Fibroblast of skin of right quadriceps (primary cell): Measurements from ENCODE around the gene KDM4B.
A peak's percentile ranks its signal among the peaks of the same experiment; 100 is the strongest.

Source experiments
- DNase-seq: peaks from one replicate; pipeline ENCODE4 v3.0.0-alpha.2; 2013

The KDM4B gene

DNA sequence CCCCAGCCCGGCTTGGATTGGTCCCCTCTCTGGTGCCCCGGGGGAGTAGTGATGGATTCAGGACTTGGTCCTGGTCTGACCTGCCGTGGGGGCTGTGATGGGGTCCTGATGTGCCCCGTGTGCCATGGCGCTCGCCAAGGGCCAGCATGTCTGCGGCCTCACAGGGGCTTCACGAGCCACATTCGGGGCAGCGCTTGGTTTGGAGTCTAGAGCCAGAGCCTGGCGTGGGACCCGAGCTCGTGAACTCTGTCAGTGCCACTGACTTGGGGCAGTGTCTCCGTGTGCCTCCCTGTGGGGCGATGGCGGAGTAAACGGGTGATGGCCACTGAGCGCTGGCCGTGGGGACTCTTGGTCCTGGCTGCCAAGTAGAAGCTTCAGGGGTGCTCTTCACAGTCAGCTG, 17.1 kb downstream of the KDM4B start:
- no peak for DNase-seq

DNA sequence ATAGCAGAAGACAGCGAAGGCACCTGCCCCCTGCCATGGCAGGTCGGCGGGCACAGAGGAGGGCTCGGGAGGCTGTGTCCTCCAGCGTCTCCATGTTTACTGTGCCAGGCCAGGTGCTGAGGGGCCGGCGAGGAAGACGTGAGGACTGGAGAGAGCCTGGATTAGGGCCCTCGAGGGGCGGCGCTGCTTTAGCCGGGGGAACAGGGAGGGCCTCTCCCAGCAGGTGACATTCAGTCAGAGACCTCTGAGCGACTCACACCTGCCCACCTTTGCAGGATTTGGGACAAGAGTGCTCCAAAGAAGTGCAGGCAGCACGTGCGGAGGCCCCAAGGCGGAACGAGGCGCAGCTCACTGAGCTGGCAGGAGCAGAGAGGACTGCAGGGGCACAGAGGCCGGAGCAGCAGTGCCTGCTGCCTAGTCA, 17.6 kb downstream of the KDM4B start:
- no peak for DNase-seq

- DNase-seq: no peak
These were observed 18.3 kb downstream of the KDM4B start for GRCh38 chr19:4987256-4987655.

- no peak for DNase-seq
These were observed 18.9 kb downstream of the KDM4B start for GRCh38 chr19:4987692-4988370.

DNA sequence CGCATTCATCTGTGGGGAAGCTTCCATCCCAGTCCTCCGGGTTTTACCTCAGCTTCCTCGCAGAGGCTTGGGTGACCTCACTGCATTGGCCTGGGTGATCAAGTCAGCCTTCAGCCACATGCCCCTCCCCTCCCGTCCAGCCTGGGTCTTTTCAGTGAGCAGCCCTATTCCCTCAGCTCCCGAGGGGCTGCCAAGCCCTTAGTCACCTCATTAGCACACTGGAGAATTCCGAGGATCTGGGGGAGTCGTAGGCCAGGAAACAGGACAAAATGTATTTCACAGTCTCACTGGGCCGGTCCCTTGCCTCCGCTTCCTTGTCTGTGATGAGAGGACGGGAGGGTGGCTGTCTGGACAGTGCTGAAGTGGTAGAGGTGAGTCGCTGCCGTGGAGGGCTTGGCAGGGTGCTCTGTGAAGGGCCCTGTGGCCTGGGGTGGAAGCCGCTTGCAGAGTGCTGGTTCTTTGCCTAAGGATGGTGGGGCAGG, 19.9 kb downstream of the KDM4B start:
- DNase-seq: peak; percentile 84

DNA sequence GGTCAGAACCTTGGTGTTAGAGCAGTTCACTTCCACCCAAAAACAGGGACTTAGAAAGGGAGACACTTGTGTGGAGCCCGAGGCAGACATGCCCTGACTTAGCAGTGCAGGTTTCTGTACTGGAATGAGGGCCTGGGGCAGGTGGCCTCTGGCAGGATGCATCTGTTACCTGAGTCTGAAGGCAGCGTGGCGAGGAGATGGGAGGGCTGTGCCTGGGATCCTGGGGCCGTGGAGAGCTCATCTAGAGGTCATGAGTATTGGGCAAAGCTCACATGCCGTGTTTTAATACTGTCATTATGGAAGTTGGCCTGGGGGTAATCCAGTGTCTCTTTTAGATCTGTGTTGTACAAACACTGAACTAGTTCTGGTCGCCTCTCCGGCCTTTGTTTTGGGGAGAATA, 21.4 kb downstream of the KDM4B start:
- DNase-seq: no peak

DNA sequence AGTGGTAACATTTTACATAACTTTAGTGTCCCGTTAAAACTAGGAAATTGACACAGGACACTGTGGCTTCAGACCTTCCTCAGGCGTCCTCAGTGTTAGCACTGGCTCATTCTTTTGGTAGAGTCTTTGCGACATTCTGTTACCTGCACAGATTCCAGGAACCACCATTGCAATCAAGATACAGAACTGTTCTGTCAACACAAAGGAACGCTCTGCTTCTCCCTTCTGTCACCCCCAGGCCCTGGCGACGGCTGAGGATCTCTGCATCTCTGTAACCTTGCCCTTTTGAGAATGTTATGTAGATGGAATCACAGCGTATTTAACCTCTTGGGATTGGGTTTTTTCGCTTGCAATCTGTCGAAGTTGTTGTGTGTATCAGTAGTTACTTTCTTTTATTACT, 22.6 kb downstream of the KDM4B start:
- no peak for DNase-seq

DNA sequence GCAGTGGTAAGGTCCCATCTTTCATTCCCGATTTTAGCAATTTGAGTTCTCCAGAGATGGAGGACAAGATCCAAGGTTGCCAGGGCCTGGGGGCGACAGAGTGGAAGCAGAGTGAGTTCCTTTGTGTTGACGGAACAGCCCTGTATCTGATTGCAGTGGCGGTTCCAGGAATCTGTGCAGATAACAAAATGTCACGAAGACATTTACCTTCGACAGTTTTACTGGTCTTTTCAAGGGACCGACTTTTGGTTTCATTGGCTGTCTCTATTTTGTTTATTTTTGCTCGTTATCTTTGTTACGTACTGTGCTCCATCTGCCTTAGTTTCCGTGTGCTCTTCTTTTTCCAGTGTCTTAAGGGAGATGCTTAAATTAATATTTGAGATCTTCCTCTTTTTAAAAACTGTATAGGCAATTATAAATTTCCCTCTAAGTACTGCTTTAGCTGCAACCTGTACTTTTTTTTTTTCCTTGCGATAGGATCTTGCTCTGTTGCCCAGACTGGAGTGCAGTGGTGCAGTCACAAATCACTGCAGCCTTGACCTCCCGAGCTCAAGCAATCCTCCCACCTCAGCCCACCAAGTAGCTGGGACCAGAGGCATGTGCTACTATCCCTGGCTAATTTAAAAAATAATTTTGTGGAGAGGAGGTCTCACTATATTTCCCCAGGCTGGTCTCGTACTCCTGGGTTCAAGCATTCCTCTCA, 23.2 kb downstream of the KDM4B start:
- DNase-seq: no peak

GRCh38 chr19:4993683-4994082, 24.8 kb downstream of the KDM4B start:
- no peak for DNase-seq

GRCh38 chr19:4996701-4997100, 27.8 kb downstream of the KDM4B start:
- DNase-seq: no peak

GRCh38 chr19:4997297-4997696, 28.4 kb downstream of the KDM4B start:
- no peak for DNase-seq

- no peak for DNase-seq
These were observed 31.3 kb downstream of the KDM4B start for GRCh38 chr19:5000120-5000611.

- peak; percentile 80 for DNase-seq
These were observed 32.7 kb downstream of the KDM4B start for GRCh38 chr19:5001615-5002014.

DNA sequence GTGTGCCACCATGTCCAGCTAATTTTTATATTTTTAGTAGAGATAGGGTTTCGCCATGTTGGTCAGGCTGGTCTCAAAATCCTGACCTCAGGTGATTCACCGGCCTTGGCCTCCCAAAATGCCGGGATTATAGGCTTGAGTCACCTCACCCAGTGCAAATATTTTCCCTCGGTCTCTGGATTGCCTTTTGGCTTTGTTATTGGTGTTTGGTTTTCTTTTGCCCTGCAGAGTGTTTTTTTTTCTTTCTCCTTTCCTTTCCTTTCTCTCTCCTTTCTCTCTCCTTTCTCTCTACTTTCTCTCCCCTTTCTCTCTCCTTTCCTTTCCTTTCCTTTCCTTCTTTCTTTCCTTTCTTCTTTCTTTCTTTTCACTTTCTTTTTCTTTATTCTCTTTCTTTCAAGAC, 33.2 kb downstream of the KDM4B start:
- DNase-seq: peak; percentile 47

DNA sequence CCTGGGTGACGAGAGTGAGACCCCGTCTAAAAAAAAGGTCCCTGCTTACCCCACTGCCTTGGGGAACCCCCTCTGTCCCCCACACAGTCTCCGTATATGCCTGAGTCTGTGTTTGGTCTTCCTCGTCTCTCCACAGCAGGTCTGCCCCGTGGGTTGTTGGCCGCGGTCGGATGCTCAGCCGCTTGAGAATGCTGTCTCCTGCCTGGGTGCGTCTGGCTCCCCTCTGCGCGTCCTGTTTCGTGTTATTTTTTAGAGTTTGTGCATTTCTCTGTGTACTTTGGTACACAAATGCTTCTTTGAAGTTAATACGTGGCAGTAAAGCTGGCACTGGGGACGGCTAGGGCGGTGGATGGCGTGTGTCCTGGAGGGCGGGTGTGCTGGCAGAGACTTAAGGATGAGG, 34.9 kb downstream of the KDM4B start:
- no peak for DNase-seq

- no peak for DNase-seq
These were observed 36.2 kb downstream of the KDM4B start for GRCh38 chr19:5005096-5005495.

- DNase-seq: peak; percentile 50
These were observed 37.3 kb downstream of the KDM4B start for GRCh38 chr19:5006201-5006600.

GRCh38 chr19:5006821-5007220, 37.9 kb downstream of the KDM4B start:
- DNase-seq: no peak

DNA sequence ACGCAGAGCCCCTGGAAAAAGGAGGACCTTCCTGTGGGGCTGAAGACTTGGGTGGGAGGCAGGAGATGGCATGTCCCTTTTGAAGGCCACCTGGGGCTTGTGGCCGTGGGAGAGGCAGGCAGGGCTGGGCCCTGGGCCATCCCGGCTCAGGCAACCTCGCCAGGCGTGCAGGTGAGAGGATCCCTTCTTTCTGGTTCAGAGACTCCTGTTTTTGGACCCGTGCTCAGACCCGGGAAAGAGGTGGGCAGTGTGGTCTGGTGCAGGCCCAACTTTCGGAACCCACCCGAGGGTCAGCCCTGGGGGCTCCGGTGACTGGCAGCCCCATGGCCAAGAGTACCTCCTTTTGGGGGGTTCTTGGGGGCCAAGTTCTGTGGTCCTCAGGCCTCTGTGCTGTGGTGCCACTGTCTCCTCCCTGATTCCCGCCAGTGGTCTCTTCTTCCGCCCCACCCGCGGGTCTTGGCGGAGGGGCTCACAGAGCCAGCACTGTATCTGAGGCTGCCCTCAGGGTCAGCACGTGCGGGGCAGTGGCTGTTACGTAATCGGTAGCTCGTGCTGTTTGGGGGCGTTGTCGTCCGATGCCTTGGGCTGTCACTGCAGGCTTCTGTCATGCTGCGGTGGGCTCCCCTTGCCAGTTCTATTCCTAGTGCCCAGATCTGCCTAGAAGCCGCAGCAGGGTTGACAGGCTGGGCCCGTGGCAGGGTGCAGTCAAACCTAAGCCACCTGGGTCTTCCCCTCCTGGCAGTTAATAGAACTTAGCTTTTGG, 42.7 kb downstream of the KDM4B start:
- DNase-seq: no peak

DNA sequence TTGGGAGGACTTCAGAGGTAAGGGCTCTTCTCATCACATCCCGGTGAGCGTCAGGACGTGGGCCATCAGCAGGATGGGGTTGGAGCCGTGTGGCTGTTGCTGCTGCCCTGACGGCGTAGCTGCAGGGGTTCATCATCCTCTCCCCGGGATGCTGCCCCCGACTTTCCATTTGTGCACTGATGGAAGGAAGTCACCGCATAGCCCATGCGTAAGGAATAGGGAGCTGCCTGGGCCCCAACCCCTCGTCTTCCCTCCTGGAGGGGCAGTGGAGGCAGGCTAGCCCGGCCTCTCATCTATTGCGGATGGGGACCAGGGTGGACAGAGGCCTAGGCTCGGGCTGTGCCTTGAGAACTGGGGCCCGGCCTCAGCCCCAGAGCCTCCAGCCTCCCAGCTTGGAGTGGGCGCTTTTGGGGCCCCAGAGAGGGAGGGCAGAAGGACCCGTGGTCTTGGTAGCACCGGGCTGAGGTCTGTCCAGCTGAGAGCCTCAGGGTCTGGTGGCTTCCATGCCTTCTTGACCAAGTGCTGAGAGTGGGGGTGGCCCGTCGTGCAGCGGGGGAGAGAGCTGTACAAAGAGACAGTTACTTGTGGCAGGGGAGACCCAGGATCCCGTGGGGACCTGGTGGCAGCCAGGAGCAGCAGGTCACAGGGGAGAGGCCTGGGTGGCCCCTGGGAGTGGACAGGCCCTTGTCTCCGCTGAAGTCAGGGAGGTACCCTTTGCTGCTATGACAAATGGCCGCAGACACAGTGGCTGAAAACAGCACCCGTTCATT, 44.0 kb downstream of the KDM4B start:
- no peak for DNase-seq

- no peak for DNase-seq
These were observed 44.8 kb downstream of the KDM4B start for GRCh38 chr19:5013761-5014160.

DNA sequence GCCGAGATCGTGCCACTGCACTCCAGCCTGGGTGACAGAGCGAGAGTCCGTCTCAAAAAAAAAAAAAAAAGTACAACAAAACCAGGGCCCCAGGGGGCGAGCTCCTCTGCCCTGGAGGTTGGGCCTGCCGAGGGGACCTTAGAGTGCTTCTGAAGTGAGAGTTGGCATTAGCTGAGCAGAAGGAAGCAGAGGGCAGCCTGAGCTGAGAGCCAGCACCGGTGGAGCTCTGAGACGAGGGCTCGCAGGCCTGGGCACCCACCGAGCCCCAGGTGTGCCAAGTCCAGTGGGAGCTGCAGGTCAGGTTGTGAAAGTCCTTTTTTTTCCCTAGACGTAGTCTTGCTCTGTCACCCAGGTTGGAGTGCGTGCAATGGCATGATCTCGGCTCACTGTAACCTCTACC, 46.0 kb downstream of the KDM4B start:
- DNase-seq: no peak

DNA sequence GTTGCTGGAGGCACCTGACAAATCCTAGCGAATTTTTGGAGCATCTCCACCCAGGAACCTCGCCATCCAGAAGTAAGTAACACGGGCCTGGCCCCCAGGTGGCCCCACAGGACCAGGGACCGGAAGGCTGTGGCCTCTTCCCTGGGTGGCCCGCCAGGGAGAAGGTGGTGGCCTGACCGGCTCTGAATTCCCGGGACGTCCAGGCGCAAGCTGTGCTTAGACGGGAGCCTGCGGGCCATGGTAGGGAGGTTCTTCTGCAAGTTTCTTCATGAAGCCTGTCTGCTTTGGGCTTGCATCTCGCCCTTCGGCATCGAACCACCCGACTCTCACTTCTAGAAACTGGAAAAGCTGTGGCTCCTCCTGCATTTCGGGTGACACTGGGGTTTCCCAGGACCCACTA, 47.4 kb downstream of the KDM4B start:
- DNase-seq: no peak
